Left lung (tissue), 14 donors: Measurements from ENCODE around the gene GIMAP4. TPM values are rescaled to one million over a fixed set of nuclear protein-coding genes. Genes with fewer than 3 reads are reported as not detected.
"Not testable (repeated sequence)": the region's sequence is repeated elsewhere in the genome, so short reads cannot be mapped to it uniquely, and the experiment has no call there.

Experiments used
- ATAC-seq: fragments of 200-7000 bp; cut with Tn5 transposase; one replicate; pipeline ENCODE4 v1.9.1; 2020; ENCODE audit warnings: moderate library complexity
- DNase-seq, 4 donors: peaks; one replicate each; pipeline ENCODE4 v3.0.0-alpha.2; 2013 to 2020
- H3K27ac ChIP-seq, 2 donors: fragments of 200-600 bp; sonication (generic) in 1 of 2; one replicate each; pipeline versions ENCODE4 v1.5.0 to v1.8.0; 2020 to 2021
- H3K27me3 ChIP-seq, 2 donors: fragments of 200-600 bp; sonication (generic) in 1 of 2; one replicate each; pipeline versions ENCODE4 v1.5.0 to v1.8.0; 2020 to 2021
- H3K36me3 ChIP-seq, 2 donors: fragments of 200-600 bp; sonication (generic) in 1 of 2; one replicate each; pipeline versions ENCODE4 v1.5.0 to v1.8.0; 2020 to 2021
- H3K4me1 ChIP-seq, 2 donors: fragments of 200-600 bp; one replicate each; pipeline ENCODE4 v1.8.0; 2021
- H3K4me3 ChIP-seq, 2 donors: fragments of 200-600 bp; sonication (generic) in 1 of 2; one replicate each; pipeline versions ENCODE4 v1.5.0 to v1.8.0; 2020 to 2021; ENCODE audit warnings: mild to moderate bottlenecking in 1 of 2
- H3K9me3 ChIP-seq, 2 donors: fragments of 200-600 bp; sonication (generic) in 1 of 2; one replicate each; pipeline versions ENCODE4 v1.5.0 to v1.8.0; 2020 to 2021
- CTCF ChIP-seq, 2 donors: fragments of 200-600 bp; sonication (generic) in 1 of 2; IDR thresholded peaks; one replicate each; pipeline versions ENCODE4 v1.5.0 to v1.8.0; 2021; ENCODE audit warnings: antibody characterized with exemption in 2 of 2
- intact Hi-C, 2 donors: fragments of 100-400 bp; cut with DNase I; formaldehyde crosslinking; loops; one replicate each; pipeline versions ENCODE4 v1.11.2 to v1.14.2; 2022
- long read RNA-seq, 12 donors: library from polyadenylated mRNA in 2 of 12; unstranded in 2 of 12; transcript quantifications; one replicate each; pipeline ENCODE4 v2.0.0 and lab custom pipeline, GENCODE V29; 2019 to 2026
- polyA plus RNA-seq, 6 donors: library from polyadenylated mRNA; unstranded; fragments of 120-200 nt; gene quantifications; one replicate each; pipeline ENCODE4 v1.2.1, GENCODE V29; 2013; ENCODE audit not compliant: insufficient read length in 6 of 6
- total RNA-seq, 2 donors: library from RNA; stranded (reverse); fragmentation: NEBNext Ultra II Directional; extraction: Animal tissue kit (Norgen Biotek cat#: 25700); gene quantifications; one replicate each; pipeline ENCODE4 v1.2.1, GENCODE V29; 2021
- donor health status: DM: no; HTN: yes; CAD: no.
- donor health status: DM: no; HTN: no; CAD: no.

GIMAP4 gene
- 10 to 100 TPM; 31.3 to 59.2 TPM for total RNA-seq
- polyA plus RNA-seq = 100 to 1,000 TPM in 1 of 6 donors, 10 to 100 TPM in 5; 68.5 to 108 (median 79.1) TPM
- long read RNA-seq, donor 1, transcript GIMAP4-201 (3 exons, 2,060 nt) = major isoform, 24 of 45 reads
- long read RNA-seq, donor 1, partial matches to known transcripts = 0 of 45 reads
- long read RNA-seq, donor 1, other reads (novel, unspliced or antisense) = 16 of 45 reads
- long read RNA-seq, donor 2, transcript GIMAP4-201 (3 exons, 2,060 nt) = major isoform, 25 of 42 reads
- long read RNA-seq, donor 2, partial matches to known transcripts = 0 of 42 reads
- long read RNA-seq, donor 2, other reads (novel, unspliced or antisense) = 15 of 42 reads
- long read RNA-seq, donor 3, transcript GIMAP4-201 (3 exons, 2,060 nt) = major isoform, 26 of 44 reads
- long read RNA-seq, donor 3, partial matches to known transcripts = 17 of 44 reads
- long read RNA-seq, donor 3, other reads (novel, unspliced or antisense) = 0 of 44 reads
- long read RNA-seq, donor 4, transcript GIMAP4-201 (3 exons, 2,060 nt) = major isoform, 19 of 24 reads
- long read RNA-seq, donor 4, partial matches to known transcripts = 3 of 24 reads
- long read RNA-seq, donor 4, other reads (novel, unspliced or antisense) = 0 of 24 reads
- long read RNA-seq, donor 5, transcript GIMAP4-201 (3 exons, 2,060 nt) = major isoform, 33 of 51 reads
- long read RNA-seq, donor 5, partial matches to known transcripts = 0 of 51 reads
- long read RNA-seq, donor 5, other reads (novel, unspliced or antisense) = 15 of 51 reads
- long read RNA-seq, donor 6, transcript GIMAP4-201 (3 exons, 2,060 nt) = major isoform, 31 of 31 reads
- long read RNA-seq, donor 6, partial matches to known transcripts = 0 of 31 reads
- long read RNA-seq, donor 6, other reads (novel, unspliced or antisense) = 0 of 31 reads
- long read RNA-seq, donor 7, transcript GIMAP4-201 (3 exons, 2,060 nt) = major isoform, 17 of 18 reads
- long read RNA-seq, donor 7, partial matches to known transcripts = 0 of 18 reads
- long read RNA-seq, donor 7, other reads (novel, unspliced or antisense) = 0 of 18 reads
- long read RNA-seq, donor 8, transcript GIMAP4-201 (3 exons, 2,060 nt) = major isoform, 16 of 17 reads
- long read RNA-seq, donor 8, partial matches to known transcripts = 0 of 17 reads
- long read RNA-seq, donor 8, other reads (novel, unspliced or antisense) = 0 of 17 reads
- long read RNA-seq, donor 9 = 0 reads
- long read RNA-seq, donor 10, transcript GIMAP4-201 (3 exons, 2,060 nt) = major isoform, 48 of 56 reads
- long read RNA-seq, donor 10, partial matches to known transcripts = 4 of 56 reads
- long read RNA-seq, donor 10, other reads (novel, unspliced or antisense) = 0 of 56 reads
- long read RNA-seq, donor 11, transcript GIMAP4-201 (3 exons, 2,060 nt) = major isoform, 6 of 7 reads
- long read RNA-seq, donor 11, partial matches to known transcripts = 0 of 7 reads
- long read RNA-seq, donor 11, other reads (novel, unspliced or antisense) = 0 of 7 reads
- long read RNA-seq, donor 12, transcript GIMAP4-201 (3 exons, 2,060 nt) = major isoform, 16 of 22 reads
- long read RNA-seq, donor 12, partial matches to known transcripts = 5 of 22 reads
- long read RNA-seq, donor 12, other reads (novel, unspliced or antisense) = 0 of 22 reads

GRCh38 chr7:150567169-150567568 lies at the start of gene GIMAP4:
TSS of gene GIMAP4 (plus strand) at chr7:150567390. CDS start at chr7:150569902, 2,512 bp downstream.
- Histone ChIP-seq H3K9me3 (no peaks in the 10 kb centered on the region), H3K27me3 (no peaks in the 10 kb centered on the region), H3K27ac (peak within 1 kb of the TSS; percentile 70 to 83), H3K36me3 (peaks cover 0 to 16% of the 10 kb centered on the region in 2 donors), H3K4me1 (peaks cover 0 to 41% of the 10 kb centered on the region in 2 donors), H3K4me3 (peak within 1 kb of the TSS; percentile 28 to 52)
- intact Hi-C loops = no loop called here
- TF ChIP-seq CTCF (IDR thresholded peaks at IDR 0.05) = no peak
- DNase-seq (peak in 1 of 4 donors; percentile 15), ATAC-seq (peak; percentile 71)

- H3K27ac ChIP-seq = peak overlapping the region; percentile 33 to 78
- intact Hi-C loops = no loop called here
- ATAC-seq = no peak
Observed at GRCh38 chr7:150519310-150519709, 47.9 kb upstream of the GIMAP4 start.

DNA sequence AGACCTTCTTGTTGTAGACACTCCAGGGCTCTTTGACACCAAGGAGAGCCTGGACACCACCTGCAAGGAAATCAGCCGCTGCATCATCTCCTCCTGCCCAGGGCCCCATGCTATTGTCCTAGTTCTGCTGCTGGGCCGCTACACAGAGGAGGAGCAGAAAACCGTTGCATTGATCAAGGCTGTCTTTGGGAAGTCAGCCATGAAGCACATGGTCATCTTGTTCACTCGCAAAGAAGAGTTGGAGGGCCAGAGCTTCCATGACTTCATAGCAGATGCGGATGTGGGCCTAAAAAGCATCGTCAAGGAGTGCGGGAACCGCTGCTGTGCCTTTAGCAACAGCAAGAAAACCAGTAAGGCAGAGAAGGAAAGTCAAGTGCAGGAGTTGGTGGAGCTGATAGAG lies 47.0 kb upstream of the GIMAP4 start:
- no peak for TF ChIP-seq CTCF (IDR thresholded peaks at IDR 0.05)
- no peak for ATAC-seq
- intact Hi-C loops = no loop called here

More at GRCh38 chr7:150519310-150519709, 47.9 kb upstream of the GIMAP4 start:
- H3K4me3 ChIP-seq = peak overlapping the region in 1 of 2 donors; percentile 56
- TF ChIP-seq CTCF (IDR thresholded peaks at IDR 0.05) = no peak
- H3K9me3 ChIP-seq = no peaks in the 10 kb centered on the region
- no peaks in the 10 kb centered on the region for H3K4me1 ChIP-seq
- H3K27me3 ChIP-seq = no peaks in the 10 kb centered on the region
- peaks cover 0 to 10% of the 10 kb centered on the region in 2 donors for H3K36me3 ChIP-seq
- no peak for DNase-seq

DNA sequence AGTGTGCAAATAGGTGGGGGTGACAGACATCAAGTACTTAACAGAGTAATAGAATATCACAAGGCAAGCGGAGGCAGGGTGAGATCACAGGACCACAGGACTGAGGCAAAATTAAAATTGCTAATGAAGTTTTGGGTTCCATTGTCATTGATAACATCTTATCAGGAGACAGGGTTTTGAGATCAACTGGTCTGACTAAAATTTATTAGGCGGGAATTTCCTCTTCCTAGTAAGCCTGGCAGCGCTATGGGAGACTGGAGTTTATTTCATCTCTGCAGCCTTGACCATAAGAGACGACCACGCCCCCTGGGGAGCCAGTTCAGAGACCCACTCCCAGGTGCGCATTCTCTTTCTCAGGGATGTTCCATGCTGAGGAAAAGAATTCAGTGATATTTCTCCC lies 44.3 kb upstream of the GIMAP4 start:
- H3K27me3 ChIP-seq, H3K4me3 ChIP-seq, H3K27ac ChIP-seq, DNase-seq, ATAC-seq, intact Hi-C loops, H3K9me3 ChIP-seq, H3K4me1 ChIP-seq: not testable (repeated sequence)
- peaks cover 0 to 10% of the 10 kb centered on the region in 2 donors for H3K36me3 ChIP-seq

More for the DNA sequence above, 47.0 kb upstream of the GIMAP4 start:
- H3K27ac ChIP-seq = peak overlapping the region; percentile 33 to 78
- peaks cover 0 to 10% of the 10 kb centered on the region in 2 donors for H3K36me3 ChIP-seq
- H3K4me1 ChIP-seq = no peaks in the 10 kb centered on the region
- no peaks in the 10 kb centered on the region for H3K27me3 ChIP-seq
- no peak for DNase-seq
- no peaks in the 10 kb centered on the region for H3K9me3 ChIP-seq
- H3K4me3 ChIP-seq = peak overlapping the region in 1 of 2 donors; percentile 56
